DMS114 treated with DMSO at 0.1 percent for 48 hours (cell line): ENCODE measurements around the gene COQ8A.
"Not testable (repeated sequence)": the region's sequence is repeated elsewhere in the genome, so short reads cannot be mapped to it uniquely, and the experiment has no call there.

Experiments used
- DNase-seq: peaks from one replicate; lab custom pipeline; 2025; ENCODE audit not compliant: unreplicated experiment; lab: John Stamatoyannopoulos, UW

Gene COQ8A

GRCh38 chr1:226983247-226983991 is 43.3 kb downstream of the COQ8A start:
- DNase-seq: no peak

DNA sequence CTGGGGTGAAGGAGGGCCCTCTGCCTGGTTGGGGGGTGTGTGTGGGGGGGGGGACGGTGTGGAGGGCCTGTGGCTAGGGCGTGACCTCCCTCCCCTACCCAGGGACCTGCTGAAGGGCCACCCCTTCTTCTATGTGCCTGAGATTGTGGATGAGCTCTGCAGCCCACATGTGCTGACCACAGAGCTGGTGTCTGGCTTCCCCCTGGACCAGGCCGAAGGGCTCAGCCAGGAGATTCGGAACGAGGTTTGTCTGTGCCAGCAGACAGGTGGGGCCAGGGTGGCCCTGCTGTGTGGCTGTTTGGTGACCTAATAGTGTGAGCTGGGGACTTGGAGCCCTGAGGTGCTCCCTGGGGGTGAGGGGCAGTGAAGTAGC is 43.9 kb downstream of the COQ8A start:
- DNase-seq: no peak

DNA sequence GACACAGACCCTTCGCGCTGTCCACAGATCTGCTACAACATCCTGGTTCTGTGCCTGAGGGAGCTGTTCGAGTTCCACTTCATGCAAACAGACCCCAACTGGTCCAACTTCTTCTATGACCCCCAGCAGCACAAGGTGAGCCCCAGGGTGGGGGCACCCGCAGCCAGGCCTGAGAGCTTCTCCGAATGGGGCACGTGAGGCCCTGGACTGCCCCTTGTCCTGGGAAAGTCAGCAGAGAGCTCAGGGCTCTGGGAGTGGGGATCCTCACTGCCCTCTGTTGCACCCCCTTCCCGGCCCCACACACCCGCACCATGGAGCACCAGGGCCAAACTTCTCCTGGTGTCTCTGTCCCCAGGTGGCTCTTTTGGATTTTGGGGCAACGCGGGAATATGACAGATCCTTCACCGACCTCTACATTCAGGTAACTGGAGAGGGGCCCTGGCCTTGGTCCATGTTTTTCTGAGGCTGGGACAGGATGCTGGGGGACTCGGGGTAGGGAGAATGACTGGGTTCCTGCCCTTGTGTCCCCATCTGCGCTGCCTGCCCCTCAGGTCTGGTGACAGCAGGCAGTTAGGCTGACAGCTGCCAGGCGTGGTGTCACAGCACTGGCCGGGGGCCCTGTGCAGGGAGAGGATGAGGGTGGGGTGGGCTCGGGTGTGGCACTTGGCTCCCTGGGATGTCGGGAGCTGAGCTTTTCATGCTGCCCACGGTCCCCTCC is 44.6 kb downstream of the COQ8A start:
- no peak for DNase-seq

- DNase-seq: no peak
Observed at GRCh38 chr1:226985239-226985838, 45.2 kb downstream of the COQ8A start.

GRCh38 chr1:226985839-226986463 is 45.9 kb downstream of the COQ8A start:
- DNase-seq: no peak

GRCh38 chr1:226986496-226987178 is 46.5 kb downstream of the COQ8A start:
- DNase-seq: no peak

DNA sequence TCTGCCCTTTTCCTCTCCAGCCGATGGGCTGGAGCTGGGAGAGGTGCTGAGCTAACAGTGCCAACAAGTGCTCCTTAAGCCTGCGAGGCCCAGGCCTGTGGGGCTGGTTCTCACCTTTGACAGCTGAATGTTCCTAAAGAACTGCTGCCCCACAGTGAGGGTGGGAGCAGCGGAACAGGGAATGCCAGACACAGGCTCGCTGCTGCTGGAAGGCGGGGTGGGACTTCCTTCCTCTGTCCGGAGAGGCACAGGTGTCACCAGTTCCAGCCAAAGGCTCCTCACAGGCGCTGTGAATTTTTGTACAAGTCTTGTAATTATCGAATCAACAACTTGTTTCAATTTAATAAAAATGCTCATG is 47.1 kb downstream of the COQ8A start:
- DNase-seq: no peak

DNA sequence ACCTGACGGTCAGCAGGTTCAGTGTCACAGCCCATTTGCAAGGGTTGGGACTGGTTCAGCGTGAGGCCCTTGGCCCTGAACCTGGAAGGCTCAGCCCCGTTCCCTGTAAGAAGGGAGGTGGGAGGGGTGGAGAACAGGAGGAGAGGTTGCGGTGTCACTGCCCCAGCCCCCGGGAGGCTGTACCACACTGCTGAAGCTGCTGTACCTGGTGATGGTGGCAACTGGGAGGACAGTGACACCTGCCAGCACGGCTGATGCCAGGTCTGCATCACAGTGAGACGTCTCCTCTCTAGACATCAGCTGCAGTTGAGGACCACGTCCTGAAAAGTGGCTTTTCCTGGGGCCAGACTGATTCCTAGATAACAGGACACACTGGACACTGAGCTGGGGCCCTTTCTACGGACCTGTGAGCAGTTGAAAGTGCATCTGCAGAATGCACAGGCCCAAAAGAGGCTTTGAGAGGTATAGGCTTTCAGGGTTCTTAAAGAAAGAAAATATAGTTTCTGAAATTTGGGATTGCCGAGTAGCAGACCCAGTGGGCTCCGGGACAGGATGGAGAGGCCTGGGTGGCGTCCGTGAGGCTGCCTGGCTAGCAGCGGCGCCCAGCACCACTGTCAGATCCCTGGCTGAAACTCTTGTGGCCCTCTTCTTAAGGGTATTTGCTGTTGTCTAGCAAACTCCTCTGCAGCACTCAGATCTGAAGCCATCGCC is 47.7 kb downstream of the COQ8A start:
- DNase-seq: no peak

DNA sequence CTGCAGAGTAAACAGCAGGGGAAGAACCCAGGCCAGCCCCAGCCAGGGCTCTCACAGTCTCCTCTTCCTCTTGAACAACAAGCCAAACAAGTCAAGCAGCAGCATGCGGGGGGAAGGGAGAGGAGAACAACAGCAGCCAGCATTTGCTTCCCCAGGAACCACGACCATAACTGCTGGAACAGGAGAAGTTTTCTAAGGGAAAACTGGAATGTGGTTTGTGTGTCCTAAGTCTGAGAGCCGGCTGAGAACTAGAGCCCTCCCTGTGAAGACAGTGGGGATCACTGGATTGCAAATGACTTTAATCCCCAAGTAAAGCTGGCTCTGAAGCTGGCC is 48.2 kb downstream of the COQ8A start:
- no peak for DNase-seq

- DNase-seq: no peak
Observed at GRCh38 chr1:226989085-226989920, 49.2 kb downstream of the COQ8A start.

GRCh38 chr1:226990133-226990716 is 50.1 kb downstream of the COQ8A start:
- DNase-seq: no peak

DNA sequence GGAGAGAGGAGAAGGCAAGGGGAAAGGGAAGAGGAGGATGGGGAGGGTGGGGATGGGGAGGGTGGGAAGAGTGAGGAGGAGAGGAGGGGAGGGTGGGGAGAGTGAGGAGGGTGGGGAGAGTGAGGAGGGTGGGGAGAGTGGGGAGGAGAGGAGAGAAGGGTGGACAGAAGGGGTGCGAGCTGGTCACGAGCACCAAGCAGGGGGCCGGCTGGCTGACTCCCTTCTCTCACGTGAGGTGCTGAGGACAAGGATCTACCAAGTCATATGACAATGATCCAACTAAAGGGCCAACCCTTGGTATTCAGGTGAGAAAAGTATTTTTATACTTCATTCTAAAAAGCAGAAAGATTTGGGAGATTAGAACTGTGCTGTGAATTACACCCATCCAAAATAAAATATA is 51.8 kb downstream of the COQ8A start:
- DNase-seq: no peak

GRCh38 chr1:226993814-226994585 is 53.9 kb downstream of the COQ8A start:
- DNase-seq: no peak

- DNase-seq: no peak
Observed at GRCh38 chr1:226994586-226995364, 54.7 kb downstream of the COQ8A start.

DNA sequence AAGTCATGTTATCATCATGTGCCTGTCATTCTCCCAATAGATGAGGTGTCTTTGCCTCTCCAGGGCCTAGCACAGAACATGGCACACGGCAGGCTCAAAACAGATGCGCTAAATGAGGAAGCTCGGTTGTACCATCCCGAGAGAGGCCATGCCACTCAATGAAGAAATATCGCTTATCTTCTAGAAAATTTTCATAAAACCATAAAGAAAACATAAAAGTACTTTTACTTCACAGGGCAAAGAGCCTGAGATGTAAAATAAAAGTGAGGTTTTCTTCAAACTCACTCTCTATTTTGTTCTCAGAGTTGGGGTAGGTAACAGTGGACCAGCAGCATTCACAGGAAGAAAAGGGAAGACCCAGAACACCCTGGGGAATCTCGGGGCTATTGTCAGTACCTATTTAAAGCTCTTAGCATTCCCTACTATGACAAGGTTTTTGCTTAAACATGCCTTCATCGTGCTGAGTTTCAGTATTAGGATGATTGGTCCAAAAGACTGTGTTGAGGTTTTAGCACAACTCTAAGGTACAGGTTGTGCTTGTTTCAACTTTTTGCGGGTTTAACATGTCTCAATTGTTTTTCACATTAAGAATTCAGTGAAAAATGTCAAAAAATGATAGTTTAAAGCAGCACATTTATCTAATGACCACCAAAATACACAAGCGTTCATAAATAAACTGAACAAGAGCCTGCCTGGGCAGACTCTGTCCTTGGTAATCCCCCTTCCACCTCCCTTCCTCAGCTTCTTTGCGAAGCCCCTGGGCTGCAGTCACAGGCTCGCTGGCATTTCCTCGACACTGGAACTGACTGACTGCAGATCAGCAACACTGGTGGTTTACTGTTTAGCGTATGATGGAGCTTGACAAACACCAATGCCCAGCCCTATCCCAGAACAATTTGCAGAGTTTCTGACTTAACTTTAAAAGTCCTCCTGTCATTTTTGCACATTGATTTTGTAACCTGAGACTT is 55.6 kb downstream of the COQ8A start:
- no peak for DNase-seq

DNA sequence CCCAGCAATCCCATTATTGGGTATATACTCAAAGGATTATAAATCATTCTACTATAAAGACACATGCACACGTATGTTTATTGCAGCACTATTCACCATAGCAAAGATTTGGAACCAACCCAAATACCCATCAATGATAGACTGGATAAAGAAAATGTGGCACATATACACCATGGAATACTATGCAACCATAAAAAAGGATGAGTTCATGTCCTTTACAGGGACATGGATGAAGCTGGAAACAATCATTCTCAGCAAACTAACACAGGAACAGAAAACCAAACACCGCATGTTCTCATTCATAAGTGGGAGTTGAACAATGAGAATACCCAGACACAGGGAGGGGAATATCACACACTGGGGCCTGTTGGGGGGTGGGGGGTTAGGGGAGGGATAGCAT is 59.5 kb downstream of the COQ8A start:
- DNase-seq: not testable (repeated sequence)

- DNase-seq: no peak
Observed at GRCh38 chr1:227002531-227003049, 62.5 kb downstream of the COQ8A start.
